ENCODE results near the gene WWOX.

WWOX gene

GRCh38 chr16:79109771-79110170 is 1010.3 kb downstream of the WWOX start:
- H3K79me2 ChIP-seq (ENCODE audit: low read length) = no peaks in the 10 kb centered on the region
- H3K4me3 ChIP-seq (ENCODE audit: low read length) = no peak overlapping the region
- no peak overlapping the region for H3K27ac ChIP-seq (ENCODE audit: low read length)
- H3K9me2 ChIP-seq (replicated peaks; ENCODE audit: insufficient read depth, low read length) = no peaks in the 10 kb centered on the region
- DNase-seq = no peak
- no peak overlapping the region for H3K9ac ChIP-seq (ENCODE audit: low read length)
- H4K20me1 ChIP-seq (ENCODE audit: insufficient read depth, low read length) = no peaks in the 10 kb centered on the region
- TF ChIP-seq, protein P1, sequence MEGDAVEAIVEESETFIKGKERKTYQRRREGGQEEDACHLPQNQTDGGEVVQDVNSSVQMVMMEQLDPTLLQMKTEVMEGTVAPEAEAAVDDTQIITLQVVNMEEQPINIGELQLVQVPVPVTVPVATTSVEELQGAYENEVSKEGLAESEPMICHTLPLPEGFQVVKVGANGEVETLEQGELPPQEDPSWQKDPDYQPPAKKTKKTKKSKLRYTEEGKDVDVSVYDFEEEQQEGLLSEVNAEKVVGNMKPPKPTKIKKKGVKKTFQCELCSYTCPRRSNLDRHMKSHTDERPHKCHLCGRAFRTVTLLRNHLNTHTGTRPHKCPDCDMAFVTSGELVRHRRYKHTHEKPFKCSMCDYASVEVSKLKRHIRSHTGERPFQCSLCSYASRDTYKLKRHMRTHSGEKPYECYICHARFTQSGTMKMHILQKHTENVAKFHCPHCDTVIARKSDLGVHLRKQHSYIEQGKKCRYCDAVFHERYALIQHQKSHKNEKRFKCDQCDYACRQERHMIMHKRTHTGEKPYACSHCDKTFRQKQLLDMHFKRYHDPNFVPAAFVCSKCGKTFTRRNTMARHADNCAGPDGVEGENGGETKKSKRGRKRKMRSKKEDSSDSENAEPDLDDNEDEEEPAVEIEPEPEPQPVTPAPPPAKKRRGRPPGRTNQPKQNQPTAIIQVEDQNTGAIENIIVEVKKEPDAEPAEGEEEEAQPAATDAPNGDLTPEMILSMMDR (IDR thresholded peaks at IDR 0.05; ENCODE audit: low read length) = no peak
- TF ChIP-seq EZH2 (optimal IDR thresholded peaks at IDR 0.05; ENCODE audit: low read depth, low read length) (no peak), EZH2phosphoT487 (IDR thresholded peaks at IDR 0.05; ENCODE audit: low read length) (no peak)
- no peaks in the 10 kb centered on the region for H3K4me1 ChIP-seq (ENCODE audit: low read length)
- H3K27me3 ChIP-seq (replicated peaks; ENCODE audit: insufficient read depth, low read length) = no peaks in the 10 kb centered on the region
- no peaks in the 10 kb centered on the region for H3K36me3 ChIP-seq (replicated peaks; ENCODE audit: insufficient read depth, low read length)
- no peaks in the 10 kb centered on the region for H3K9me3 ChIP-seq (replicated peaks; ENCODE audit: insufficient read depth, low read length)
- H2AFZ ChIP-seq (ENCODE audit: low read length) = no peak overlapping the region
- H3K4me2 ChIP-seq (ENCODE audit: low read depth, low read length) = no peak overlapping the region
- H3F3A ChIP-seq (ENCODE audit: insufficient read depth, low read length) = no peaks in the 10 kb centered on the region

GRCh38 chr16:79110242-79110641 is 1010.8 kb downstream of the WWOX start:
- H3K4me3 ChIP-seq (ENCODE audit: low read length) = no peak overlapping the region
- H3K36me3 ChIP-seq (replicated peaks; ENCODE audit: insufficient read depth, low read length) = no peaks in the 10 kb centered on the region
- H3K27me3 ChIP-seq (replicated peaks; ENCODE audit: insufficient read depth, low read length) = no peaks in the 10 kb centered on the region
- no peaks in the 10 kb centered on the region for H4K20me1 ChIP-seq (ENCODE audit: insufficient read depth, low read length)
- H3K9me2 ChIP-seq (replicated peaks; ENCODE audit: insufficient read depth, low read length) = no peaks in the 10 kb centered on the region
- no peak overlapping the region for H3K9ac ChIP-seq (ENCODE audit: low read length)
- no peaks in the 10 kb centered on the region for H3K4me1 ChIP-seq (ENCODE audit: low read length)
- H3K9me3 ChIP-seq (replicated peaks; ENCODE audit: insufficient read depth, low read length) = no peaks in the 10 kb centered on the region
- DNase-seq = no peak
- no peak overlapping the region for H3K27ac ChIP-seq (ENCODE audit: low read length)
- no peak overlapping the region for H2AFZ ChIP-seq (ENCODE audit: low read length)
- H3K4me2 ChIP-seq (ENCODE audit: low read depth, low read length) = no peak overlapping the region
- TF ChIP-seq, protein P1 (IDR thresholded peaks at IDR 0.05; ENCODE audit: low read length) = no peak
- TF ChIP-seq EZH2 (optimal IDR thresholded peaks at IDR 0.05; ENCODE audit: low read depth, low read length) = no peak
- no peak for TF ChIP-seq EZH2phosphoT487 (IDR thresholded peaks at IDR 0.05; ENCODE audit: low read length)
- no peaks in the 10 kb centered on the region for H3F3A ChIP-seq (ENCODE audit: insufficient read depth, low read length)
- H3K79me2 ChIP-seq (ENCODE audit: low read length) = no peaks in the 10 kb centered on the region

- Histone ChIP-seq H3K27me3 (replicated peaks; ENCODE audit: insufficient read depth, low read length) (no peaks in the 10 kb centered on the region), H2AFZ (ENCODE audit: low read length) (no peak overlapping the region), H3K9ac (ENCODE audit: low read length) (no peak overlapping the region), H3K4me2 (ENCODE audit: low read depth, low read length) (no peak overlapping the region), H3F3A (ENCODE audit: insufficient read depth, low read length) (no peaks in the 10 kb centered on the region), H3K9me3 (replicated peaks; ENCODE audit: insufficient read depth, low read length) (no peaks in the 10 kb centered on the region), H3K79me2 (ENCODE audit: low read length) (no peaks in the 10 kb centered on the region), H3K9me2 (replicated peaks; ENCODE audit: insufficient read depth, low read length) (no peaks in the 10 kb centered on the region), H3K4me3 (ENCODE audit: low read length) (no peak overlapping the region), H3K4me1 (ENCODE audit: low read length) (no peaks in the 10 kb centered on the region), H3K36me3 (replicated peaks; ENCODE audit: insufficient read depth, low read length) (no peaks in the 10 kb centered on the region), H4K20me1 (ENCODE audit: insufficient read depth, low read length) (no peaks in the 10 kb centered on the region), H3K27ac (ENCODE audit: low read length) (no peak overlapping the region)
- DNase-seq = no peak
- TF ChIP-seq, protein P1 (IDR thresholded peaks at IDR 0.05; ENCODE audit: low read length) = no peak
- no peak for TF ChIP-seq EZH2 (optimal IDR thresholded peaks at IDR 0.05; ENCODE audit: low read depth, low read length)
- no peak for TF ChIP-seq EZH2phosphoT487 (IDR thresholded peaks at IDR 0.05; ENCODE audit: low read length)
These were observed 1011.5 kb downstream of the WWOX start for GRCh38 chr16:79110953-79111352.

Measured in MM.1S (cell line).